GM18508 (cell line): ENCODE measurements around the gene LY6G6D.

Experiments used
- ATAC-seq: cut with Tn5 transposase; IDR thresholded peaks from one replicate; pipeline ENCODE4 v1.9.1; 2021; ENCODE audit warnings: moderate number of reproducible peaks; ENCODE audit not compliant: insufficient read depth, unreplicated experiment

The LY6G6D gene

DNA sequence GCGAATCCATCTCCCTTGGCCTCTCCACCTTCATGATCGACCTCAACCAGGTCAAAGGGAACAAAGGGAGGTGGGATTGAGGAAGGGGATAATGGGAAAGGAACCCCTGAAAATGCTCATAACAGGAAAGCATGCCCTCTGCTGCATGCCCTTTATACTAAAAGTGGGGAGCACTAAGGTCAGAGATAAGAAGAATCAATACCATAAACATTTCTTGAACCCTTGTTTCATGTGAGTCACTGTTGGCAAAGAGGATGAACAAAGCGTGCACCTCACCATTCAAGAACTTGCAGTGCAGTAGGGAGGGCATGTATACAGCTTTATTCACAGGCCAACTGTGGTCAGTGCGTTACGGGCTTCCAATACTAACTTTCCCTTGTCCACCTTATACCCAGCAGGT, 45.6 kb downstream of the LY6G6D start:
- ATAC-seq, result no peak

DNA sequence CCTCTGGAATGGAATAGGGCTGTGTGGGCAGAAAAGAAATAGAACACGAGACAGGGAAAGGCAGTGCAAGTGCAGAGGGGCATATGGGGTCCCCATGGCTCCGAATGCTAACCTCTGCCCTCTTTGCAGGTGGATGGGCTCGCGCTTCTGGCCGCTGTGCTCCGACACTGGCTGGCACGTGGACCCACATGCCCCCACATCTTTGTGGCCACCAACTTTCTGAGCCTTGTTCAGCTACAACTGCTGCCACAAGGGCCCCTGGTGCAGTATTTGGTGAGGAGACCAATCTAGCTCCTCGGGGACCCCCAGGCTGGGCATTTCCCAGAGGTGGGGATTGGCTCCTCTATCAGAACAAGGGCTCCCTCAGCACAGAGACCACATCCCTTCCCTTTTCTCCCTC, 46.2 kb downstream of the LY6G6D start:
- ATAC-seq, result no peak

DNA sequence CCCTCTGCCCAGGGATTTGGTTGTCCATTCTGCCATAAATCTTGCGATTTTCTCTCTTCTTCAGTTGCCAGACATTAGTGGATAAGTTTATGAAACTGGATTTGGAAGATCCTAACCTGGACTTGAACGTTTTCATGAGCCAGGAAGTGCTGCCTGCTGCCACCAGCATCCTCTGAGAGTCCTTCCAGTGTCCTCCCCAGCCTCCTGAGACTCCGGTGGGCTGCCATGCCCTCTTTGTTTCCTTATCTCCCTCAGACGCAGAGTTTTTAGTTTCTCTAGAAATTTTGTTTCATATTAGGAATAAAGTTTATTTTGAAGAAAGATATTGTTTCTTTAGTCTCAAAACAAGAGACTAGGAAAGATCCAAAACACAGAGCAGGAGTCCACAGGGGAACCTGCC, 47.2 kb downstream of the LY6G6D start, which contains the start of gene SAPCD1:
TSS of gene SAPCD1 (plus strand) at position 301 of the 400 bp plus-strand sequence. CDS start 399 bp downstream, outside the sequence.
- ATAC-seq, result no peak

DNA sequence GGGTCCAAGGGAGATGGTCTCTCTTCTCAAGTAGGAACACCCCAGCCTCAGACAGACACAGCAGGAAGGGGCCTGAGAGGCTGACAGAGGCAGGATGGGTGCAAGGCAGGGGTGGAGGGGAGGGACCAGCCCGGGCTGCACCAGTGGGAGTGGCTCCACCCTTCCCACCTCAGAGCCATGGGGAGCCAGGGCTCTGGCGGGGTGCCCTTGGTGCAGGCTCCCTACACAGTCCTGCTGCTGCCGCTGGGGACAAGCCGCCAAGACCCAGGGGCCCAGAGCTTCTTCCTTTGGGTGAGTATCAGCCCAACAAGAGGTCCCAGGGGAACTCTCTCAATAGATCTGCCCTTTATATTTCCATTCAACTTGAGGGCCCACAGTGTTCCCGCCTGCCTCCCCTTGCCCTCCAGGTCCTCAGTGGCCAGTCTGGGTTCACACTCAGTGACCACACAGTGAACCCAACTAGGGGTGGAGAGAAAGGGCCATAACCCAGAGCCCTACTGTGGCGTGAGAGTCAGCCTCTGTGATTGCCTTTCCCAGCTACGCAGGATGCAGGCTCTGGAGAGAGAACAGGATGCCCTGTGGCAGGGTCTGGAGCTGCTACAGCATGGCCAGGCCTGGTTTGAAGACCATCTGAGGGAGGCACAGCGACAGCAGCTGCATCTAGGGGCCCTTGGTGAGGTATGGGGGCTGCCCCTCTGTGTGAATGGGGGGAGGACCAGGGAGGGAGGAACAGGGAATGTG, 47.9 kb downstream of the LY6G6D start:
- ATAC-seq, result no peak

DNA sequence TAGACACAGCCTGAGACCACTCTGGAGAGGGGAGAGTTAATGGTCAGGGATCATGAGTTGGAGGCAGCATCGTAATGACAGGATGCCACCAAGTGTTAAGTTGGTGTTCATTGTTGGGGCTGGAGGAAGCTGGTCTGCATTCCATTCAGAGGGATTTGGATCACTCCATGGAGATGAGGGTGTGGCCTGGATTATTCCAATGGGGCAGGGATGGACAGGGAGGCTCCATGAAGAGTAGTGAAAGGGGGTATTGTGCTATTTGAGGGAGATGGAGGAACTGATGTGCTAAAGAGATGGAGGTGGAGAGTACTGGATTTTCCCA, 48.4 kb downstream of the LY6G6D start:
- no peak for ATAC-seq

DNA sequence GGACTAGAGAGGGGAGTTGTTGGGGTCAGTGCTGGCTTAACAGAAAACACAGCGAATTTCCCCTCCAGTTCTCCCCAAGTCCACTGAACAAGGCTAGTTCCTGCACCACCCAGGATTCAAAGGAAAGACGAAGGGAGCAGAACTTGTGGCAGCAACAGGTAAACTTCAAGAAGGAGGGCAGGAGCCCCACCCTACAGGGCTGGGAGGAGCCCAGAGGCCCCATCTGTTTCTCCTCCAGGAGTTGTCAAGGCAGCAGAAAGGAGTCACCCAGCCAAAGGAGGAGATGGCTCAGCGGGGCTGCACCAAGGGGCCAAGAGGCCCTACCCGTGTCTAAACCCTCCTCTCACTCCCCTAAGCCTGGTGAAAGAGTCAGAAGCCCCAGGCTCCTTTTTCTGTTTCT, 49.0 kb downstream of the LY6G6D start:
- ATAC-seq, result no peak

DNA sequence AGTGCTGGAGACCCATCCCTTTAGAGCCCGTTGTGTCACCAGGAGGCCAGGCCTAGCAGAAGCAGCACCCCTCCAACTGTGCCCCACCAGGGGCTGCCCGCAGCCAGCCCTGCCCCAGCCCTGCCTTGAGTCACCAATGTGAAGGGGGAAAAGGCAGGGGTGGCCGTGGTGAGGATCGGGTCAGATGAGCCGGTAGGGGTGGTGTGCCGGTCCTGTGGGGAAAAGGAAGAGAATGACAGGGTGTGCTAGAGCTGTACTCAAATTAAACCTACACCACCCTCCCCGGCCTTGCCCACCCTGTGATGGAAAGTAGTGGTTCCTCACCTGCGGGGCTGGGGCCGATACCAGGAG, 50.4 kb downstream of the LY6G6D start:
- ATAC-seq, result no peak

DNA sequence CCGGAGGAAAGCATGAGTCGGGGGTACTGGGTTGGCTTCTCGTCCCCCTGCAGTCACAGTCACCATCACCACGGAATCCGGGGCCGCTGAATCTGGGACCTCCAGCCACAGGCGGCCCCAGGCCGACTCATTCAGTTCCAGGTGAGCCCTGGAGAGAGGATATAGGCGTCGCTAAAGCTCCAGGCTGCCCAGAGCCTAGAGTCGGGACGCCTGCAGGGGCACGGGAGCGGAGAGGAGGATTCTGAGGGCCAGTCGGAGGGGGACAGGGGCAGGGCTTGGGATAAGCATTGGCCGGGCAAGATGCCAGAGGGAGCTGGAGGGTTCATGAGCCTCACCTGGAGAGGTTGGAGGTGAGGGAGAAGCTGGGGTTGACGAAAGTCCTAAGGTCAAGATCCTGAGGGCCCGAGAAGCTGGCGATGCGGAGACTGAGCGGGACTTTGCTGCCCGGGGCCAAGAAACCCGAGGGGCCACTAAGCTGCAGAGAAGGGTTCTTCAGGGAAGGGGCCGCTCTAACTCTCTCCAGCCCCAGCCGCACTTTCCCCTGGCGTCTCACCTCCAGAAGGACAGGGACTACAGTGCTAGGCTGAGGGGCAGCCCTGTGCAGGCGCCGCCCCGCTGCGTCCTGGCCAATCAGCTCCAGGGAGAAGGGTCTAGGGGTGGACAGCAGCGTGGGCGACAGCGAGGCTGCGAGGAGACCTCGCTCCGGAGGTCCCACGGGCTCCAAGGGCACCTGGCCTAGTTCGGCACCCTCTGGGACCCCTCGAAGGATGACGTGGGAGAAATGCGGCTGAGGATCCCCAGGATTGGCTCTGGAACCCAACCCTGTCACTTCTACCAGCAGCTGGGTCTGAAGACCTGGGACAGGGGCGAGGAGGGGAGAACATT, 51.0 kb downstream of the LY6G6D start:
- no peak for ATAC-seq

DNA sequence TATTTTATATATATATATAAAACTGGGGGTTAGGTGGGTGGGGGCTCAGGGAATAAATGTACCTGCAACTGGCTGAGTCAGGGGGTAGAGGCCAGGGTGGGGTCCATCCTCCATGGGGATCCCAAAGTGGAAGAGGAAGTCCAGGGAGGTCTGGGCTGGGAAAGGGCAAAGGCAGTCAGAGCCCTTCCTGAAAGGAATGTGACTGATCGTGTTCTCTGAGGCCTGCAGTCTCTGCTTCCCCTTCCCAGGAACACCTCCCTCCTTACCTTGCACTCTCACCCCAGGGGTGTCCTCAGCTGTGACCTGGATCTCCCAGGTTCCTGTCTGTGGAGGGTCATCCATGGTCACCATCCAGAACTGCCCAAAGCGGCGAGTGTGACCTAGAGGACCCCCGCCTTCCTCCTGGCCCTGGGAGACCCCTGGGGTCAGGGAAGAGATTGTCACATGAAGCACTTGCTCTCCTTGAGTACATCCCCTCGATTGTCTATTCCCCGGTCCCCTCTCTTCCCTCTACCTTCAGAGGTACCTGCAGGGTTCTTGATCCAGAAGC, 52.0 kb downstream of the LY6G6D start:
- no peak for ATAC-seq
